Activated T-cell treated with anti-CD3 and anti-CD28 coated beads, Interleukin-2, amount 50 U/mL, for 72 hours (primary cell): ENCODE results near the gene PID1. TPM values are rescaled to one million over a fixed set of nuclear protein-coding genes. Genes with fewer than 3 reads are reported as not detected.

Experiments used
- ATAC-seq, 2 donors: fragments of 150-1000 bp; cut with Tn5 transposase; replicated peaks in 1 of 2; 2 replicates each; pipeline ENCODE4 v1.10.0; 2021; ENCODE audit warnings: moderate library complexity in 2 of 2, mild to moderate bottlenecking in 1 of 2
- DNase-seq, 2 donors: peaks; one replicate each; pipeline ENCODE4 v3.0.0; 2021 to 2022; ENCODE audit warnings: mixed read lengths in 1 of 2
- H3K27ac Mint-ChIP-seq: one replicate; pipeline ENCODE4 v1.8.0; 2022; ENCODE audit warnings: mild to moderate bottlenecking, moderate library complexity, mixed read lengths
- H3K27me3 Mint-ChIP-seq: one replicate; pipeline ENCODE4 v1.8.0; 2022; ENCODE audit warnings: low read depth, mixed read lengths
- H3K36me3 Mint-ChIP-seq, 2 donors: one replicate each; pipeline ENCODE4 v1.8.0; 2022; ENCODE audit warnings: mixed read lengths in 2 of 2, mild to moderate bottlenecking in 1 of 2; ENCODE audit not compliant: insufficient read depth in 2 of 2
- H3K4me1 Mint-ChIP-seq: one replicate; pipeline ENCODE4 v1.8.0; 2022; ENCODE audit warnings: low read depth, mixed read lengths
- H3K4me3 Mint-ChIP-seq, 2 donors: one replicate each; pipeline ENCODE4 v1.8.0; 2022; ENCODE audit warnings: mild to moderate bottlenecking in 2 of 2, mixed read lengths in 2 of 2, moderate library complexity in 2 of 2
- H3K9me3 Mint-ChIP-seq, 2 donors: one replicate each; pipeline ENCODE4 v1.8.0; 2022; ENCODE audit warnings: mixed read lengths in 2 of 2
- total RNA-seq, 2 donors: library from RNA; stranded (reverse); gene quantifications; one replicate each; pipeline ENCODE4 v1.2.3, GENCODE V29; 2022

PID1 gene
- total RNA-seq, 2 donors from 2014 or later: not detected

DNA sequence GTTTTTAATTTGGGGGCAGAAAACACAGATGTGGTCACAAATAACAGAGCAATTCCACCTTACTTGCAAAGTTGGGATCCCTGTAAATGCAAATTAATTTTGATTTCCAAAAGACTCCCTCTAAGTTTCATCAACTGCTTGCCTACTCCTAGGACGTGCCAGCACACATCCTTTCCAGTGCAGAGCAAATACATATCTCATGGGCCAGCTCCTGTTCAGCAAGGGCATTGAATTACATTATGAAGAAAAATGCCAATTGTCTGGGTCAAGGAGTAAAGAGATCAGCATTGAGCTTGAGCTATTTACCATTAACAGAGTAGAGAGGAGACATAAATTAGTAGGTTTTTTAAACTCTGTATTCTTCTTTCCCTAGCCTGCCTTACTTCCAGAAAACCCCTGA is 18.8 kb downstream of the PID1 start:
- H3K27ac Mint-ChIP-seq: no peak overlapping the region
- H3K36me3 Mint-ChIP-seq: no peaks in the 10 kb centered on the region
- ATAC-seq (no peak), DNase-seq (no peak)
- no peak overlapping the region for H3K4me3 Mint-ChIP-seq
- H3K27me3 Mint-ChIP-seq: no peaks in the 10 kb centered on the region
- H3K9me3 Mint-ChIP-seq: peaks cover 1 to 3% of the 10 kb centered on the region in 2 donors
- H3K4me1 Mint-ChIP-seq: no peaks in the 10 kb centered on the region

DNA sequence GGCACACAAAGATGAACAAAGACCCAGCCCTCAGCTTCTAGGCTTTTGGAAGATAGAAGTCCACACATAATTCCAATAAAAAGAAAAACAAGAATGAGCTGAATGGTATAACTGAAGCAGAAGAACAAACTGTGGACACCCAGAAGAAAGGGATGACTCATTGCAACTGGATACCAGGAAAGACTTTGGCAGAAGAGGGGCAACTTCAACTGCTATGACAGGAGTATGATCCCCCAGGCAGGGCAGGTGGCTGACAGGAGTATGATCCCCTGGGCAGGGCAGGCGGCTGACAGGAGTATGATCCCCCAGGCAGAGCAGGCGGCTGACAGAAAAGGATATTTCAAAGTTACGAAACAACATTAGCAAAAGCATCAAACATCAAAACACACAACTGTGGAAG is 21.6 kb downstream of the PID1 start:
- Mint-ChIP-seq H3K4me1 (no peaks in the 10 kb centered on the region), H3K4me3 (no peak overlapping the region), H3K9me3 (peaks cover 0 to 3% of the 10 kb centered on the region in 2 donors), H3K27ac (no peak overlapping the region), H3K36me3 (no peaks in the 10 kb centered on the region), H3K27me3 (no peaks in the 10 kb centered on the region)
- ATAC-seq (no peak), DNase-seq (no peak)

DNA sequence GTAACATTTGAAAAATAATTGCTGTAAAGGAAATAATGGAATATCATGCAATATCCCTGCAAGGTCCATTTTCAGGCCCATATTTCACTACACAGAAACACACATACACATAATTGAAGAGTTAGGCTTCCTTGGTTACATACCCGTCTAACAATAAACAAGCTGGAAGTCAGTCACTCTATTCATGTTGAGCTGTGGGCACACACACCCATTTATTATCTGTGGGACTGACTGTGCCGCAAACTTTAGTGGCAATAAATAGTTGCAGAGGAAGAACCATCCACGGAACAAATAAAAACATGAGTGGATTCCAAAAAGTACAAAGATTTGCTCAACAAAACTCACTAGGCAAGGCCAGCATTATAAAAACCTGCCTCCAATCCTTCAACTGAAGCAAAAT is 24.8 kb downstream of the PID1 start:
- Mint-ChIP-seq H3K9me3 (peaks cover 3 to 7% of the 10 kb centered on the region in 2 donors), H3K4me1 (no peaks in the 10 kb centered on the region), H3K4me3 (no peak overlapping the region), H3K36me3 (peaks cover 0 to 3% of the 10 kb centered on the region in 2 donors), H3K27ac (no peak overlapping the region), H3K27me3 (no peaks in the 10 kb centered on the region)
- DNase-seq (no peak), ATAC-seq (no peak)

DNA sequence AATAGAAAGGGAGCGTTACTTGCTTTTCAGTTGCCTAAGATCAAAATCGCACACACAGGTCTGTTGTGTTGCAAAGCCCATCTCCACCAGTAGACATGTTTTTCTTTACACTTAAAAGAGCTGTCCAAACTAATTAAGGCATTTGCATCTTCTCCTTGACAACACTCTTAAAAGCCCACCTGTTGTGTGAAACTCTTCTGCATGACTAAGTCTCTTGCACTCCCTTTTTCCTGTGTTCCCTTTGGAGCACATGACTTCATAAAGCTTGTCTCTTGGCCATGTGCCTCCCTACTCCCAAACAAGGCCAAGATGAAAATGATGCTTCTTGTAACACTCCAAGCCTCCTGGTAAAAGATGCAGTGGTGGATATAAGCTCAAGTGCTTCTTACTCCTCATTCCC is 26.1 kb downstream of the PID1 start:
- no peak for DNase-seq
- Mint-ChIP-seq H3K4me3 (no peak overlapping the region), H3K27me3 (no peaks in the 10 kb centered on the region), H3K27ac (no peak overlapping the region), H3K36me3 (peaks cover 0 to 3% of the 10 kb centered on the region in 2 donors), H3K4me1 (no peaks in the 10 kb centered on the region), H3K9me3 (peaks cover 7 to 13% of the 10 kb centered on the region in 2 donors)
- ATAC-seq: no peak

DNA sequence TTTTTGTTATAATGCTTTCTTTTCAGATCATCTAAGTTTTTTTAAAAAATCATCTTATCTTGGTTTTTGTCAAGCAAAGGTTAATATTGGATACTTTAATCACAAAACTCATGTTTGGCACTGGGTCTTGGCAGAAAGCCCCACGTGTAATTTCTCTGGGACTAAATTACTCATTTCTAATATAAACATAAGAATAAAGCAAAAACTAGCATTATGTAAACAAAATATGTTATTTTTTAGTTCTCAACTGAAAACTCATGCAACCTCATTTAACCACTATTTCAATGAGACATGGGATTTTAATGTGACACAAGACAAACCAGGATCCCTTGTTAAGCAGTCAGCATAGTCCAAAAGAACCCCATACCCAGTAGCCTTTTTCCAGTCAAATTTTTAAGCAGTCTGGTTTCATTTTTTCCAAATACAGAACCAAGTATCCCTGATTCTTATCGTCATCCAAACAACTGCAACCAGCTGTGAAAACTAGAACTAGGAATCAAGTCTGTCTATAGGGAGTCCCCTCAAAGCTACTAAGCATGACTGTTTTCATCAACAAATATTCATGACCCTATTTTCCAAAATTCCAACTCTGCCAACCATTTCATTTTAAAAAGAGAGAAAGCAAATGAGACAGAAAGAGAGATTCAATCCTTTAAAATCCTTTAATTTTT is 27.1 kb downstream of the PID1 start:
- Mint-ChIP-seq H3K27ac (no peak overlapping the region), H3K27me3 (no peaks in the 10 kb centered on the region), H3K9me3 (peaks cover 7 to 14% of the 10 kb centered on the region in 2 donors), H3K4me3 (no peak overlapping the region), H3K36me3 (peaks cover 0 to 3% of the 10 kb centered on the region in 2 donors), H3K4me1 (no peaks in the 10 kb centered on the region)
- ATAC-seq: no peak
- no peak for DNase-seq

DNA sequence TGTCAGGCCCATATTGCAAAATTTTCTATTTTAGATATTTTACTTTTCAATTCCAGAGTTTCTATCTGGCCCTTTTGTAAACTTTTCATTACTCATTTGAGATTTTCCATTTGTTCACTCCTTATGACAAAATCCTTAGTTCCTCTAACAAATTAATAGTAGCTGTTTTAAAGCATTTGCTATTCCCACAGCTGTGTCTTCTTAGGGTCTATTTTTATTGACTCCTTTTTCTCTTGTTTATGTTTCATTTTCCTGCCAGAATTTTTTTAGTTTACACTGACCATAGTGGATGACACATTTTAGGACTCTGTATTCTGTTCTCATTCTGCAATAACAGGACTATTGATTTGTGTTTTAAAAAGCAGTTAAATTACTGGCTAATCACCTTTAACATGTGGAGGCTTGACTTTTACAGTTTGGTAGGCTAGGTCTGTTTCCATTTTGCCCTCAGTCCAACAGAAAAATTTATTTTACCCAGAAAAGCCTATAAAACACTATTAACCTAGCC is 30.0 kb downstream of the PID1 start:
- no peaks in the 10 kb centered on the region for H3K4me1 Mint-ChIP-seq
- no peaks in the 10 kb centered on the region for H3K27me3 Mint-ChIP-seq
- ATAC-seq (no peak), DNase-seq (no peak)
- H3K36me3 Mint-ChIP-seq: peaks cover 0 to 3% of the 10 kb centered on the region in 2 donors
- peaks cover 7 to 19% of the 10 kb centered on the region in 2 donors for H3K9me3 Mint-ChIP-seq
- no peak overlapping the region for H3K27ac Mint-ChIP-seq
- no peak overlapping the region for H3K4me3 Mint-ChIP-seq

DNA sequence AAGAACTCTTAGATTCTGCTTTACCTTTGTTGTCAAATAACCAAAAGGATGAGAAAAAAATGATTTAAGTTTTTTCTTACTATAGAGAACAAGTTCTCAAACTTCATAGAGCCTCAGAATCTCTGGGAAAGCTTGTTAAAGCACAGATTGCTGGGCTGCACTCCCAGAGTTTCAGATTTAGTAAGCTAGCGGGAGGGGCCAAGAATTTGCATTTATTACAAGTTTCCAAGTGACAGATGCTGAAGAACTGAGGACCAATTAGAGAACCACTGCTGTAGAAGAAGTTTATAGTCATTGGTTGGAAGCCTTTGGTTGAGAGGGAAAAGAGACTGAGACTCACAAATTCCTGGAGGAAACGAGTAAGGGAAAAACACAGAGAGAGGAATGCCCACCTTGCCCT is 32.1 kb downstream of the PID1 start:
- no peaks in the 10 kb centered on the region for H3K27me3 Mint-ChIP-seq
- H3K4me1 Mint-ChIP-seq: no peaks in the 10 kb centered on the region
- no peak overlapping the region for H3K27ac Mint-ChIP-seq

DNA sequence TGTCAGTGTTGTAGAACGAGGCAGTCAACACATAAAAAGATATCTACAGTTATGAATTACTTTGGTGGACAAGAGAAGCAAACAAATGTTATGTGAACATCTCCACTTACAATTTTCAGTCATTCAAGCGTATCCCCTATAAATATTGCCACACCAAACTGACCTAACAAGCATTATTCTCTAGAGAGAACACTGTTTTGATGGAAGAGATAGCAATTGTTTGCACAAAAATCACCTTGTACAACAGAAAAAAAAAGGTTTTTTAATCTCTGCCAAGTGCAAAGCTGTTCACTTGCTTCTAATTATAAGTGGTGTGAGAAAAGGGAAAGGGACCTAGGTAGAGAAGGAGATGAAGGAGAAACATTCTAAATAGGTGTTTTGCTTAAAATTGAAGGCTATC is 33.8 kb downstream of the PID1 start:
- Mint-ChIP-seq H3K4me3 (no peak overlapping the region), H3K27ac (no peak overlapping the region), H3K27me3 (no peaks in the 10 kb centered on the region), H3K9me3 (peaks cover 4 to 12% of the 10 kb centered on the region in 2 donors), H3K4me1 (no peaks in the 10 kb centered on the region), H3K36me3 (peaks cover 0 to 1% of the 10 kb centered on the region in 2 donors)
- ATAC-seq (no peak), DNase-seq (no peak)

More for the DNA sequence above, 32.1 kb downstream of the PID1 start:
- ATAC-seq: no peak
- peaks cover 0 to 3% of the 10 kb centered on the region in 2 donors for H3K36me3 Mint-ChIP-seq
- peaks cover 7 to 19% of the 10 kb centered on the region in 2 donors for H3K9me3 Mint-ChIP-seq
- no peak overlapping the region for H3K4me3 Mint-ChIP-seq
- DNase-seq: no peak

DNA sequence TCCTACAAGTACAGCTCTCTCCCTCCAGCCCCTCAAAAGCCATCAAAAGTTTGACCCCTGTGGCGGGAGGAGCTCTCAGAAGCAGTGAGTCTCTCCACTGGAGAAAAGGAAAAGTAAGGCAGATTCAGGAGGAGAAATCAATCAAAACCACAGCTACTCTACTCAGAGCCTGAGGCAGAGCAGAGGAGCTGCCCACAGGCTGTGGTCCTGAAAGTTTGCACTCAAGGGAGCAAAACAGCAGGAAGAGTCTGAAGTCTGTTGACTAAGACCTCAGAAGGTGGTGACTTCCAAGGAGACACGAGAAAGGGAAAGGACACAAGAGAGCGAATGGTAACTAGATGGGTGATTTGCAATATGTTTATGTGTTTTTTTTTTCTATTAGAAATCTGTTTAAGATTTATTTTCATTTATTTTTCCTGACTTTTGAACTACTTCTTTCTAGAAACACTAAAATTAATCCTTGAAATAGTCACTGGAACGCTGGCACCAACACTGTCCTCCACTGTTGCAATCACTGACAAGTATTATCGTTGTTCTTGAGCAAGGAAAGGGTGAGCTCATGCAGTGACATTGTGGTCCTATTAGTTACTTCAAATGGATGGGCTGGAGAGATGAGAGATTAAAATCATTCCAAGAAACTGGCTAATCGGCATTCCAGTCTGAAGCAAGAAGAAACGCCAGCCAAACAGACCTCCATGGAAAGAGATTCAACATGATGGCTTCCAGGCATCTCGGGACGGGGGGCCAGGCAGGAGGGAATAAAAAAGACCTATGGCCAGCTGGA is 35.8 kb downstream of the PID1 start:
- H3K9me3 Mint-ChIP-seq: peaks cover under 1 to 6% of the 10 kb centered on the region in 2 donors
- DNase-seq (no peak), ATAC-seq (no peak)
- no peaks in the 10 kb centered on the region for H3K27me3 Mint-ChIP-seq
- no peak overlapping the region for H3K27ac Mint-ChIP-seq
- H3K4me3 Mint-ChIP-seq: no peak overlapping the region
- no peaks in the 10 kb centered on the region for H3K4me1 Mint-ChIP-seq
- H3K36me3 Mint-ChIP-seq: no peaks in the 10 kb centered on the region

DNA sequence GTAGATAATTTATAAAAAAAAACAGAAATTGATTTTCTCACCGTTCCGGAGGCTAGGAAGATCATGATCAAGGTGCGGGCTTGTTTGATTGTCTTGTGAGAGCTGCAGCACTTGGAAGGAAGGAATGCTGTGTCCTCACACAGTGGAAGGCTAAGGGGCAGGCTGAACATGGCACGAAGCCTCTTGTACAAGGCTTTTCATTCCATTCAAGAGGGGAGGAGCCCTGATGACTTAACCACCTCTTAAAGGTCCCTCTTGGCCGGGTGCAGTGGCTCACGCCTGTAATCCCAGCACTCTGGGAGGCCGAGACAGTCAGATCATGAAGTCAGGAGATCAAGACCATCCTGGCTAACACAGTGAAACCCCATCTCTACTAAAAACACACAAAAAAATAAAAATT is 39.2 kb downstream of the PID1 start:
- ATAC-seq (no peak), DNase-seq (no peak)
- Mint-ChIP-seq H3K36me3 (no peaks in the 10 kb centered on the region), H3K4me3 (no peak overlapping the region), H3K27me3 (no peaks in the 10 kb centered on the region), H3K27ac (no peak overlapping the region), H3K4me1 (no peaks in the 10 kb centered on the region), H3K9me3 (no peaks in the 10 kb centered on the region)

DNA sequence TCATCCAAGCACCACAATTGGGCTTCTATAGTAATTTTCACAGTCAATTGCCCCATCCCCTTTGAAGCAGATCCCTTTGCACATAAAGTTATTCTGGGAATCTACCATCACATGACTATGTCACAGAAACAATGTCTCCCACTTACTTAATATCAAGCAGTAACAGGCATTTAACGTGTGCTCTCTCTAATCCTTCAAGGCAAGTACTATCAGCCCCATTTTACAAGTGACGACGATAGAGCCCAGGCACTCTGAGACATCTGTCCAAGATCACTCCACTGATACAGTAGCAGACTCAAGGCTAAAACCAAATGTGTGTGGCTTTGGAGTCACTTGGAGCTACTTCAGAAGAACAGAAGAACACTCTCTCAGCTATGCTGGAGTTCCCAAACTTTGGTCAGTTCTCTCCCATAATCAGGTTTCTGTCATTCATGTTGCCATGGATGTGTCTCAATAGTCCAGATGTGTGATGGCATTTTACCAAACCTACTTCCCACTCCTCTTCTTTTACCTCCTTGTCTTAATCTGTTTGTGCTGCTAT is 39.7 kb downstream of the PID1 start:
- DNase-seq (no peak), ATAC-seq (no peak)
- Mint-ChIP-seq H3K36me3 (no peaks in the 10 kb centered on the region), H3K4me3 (no peak overlapping the region), H3K9me3 (no peaks in the 10 kb centered on the region), H3K27me3 (no peaks in the 10 kb centered on the region), H3K4me1 (no peaks in the 10 kb centered on the region), H3K27ac (no peak overlapping the region)

DNA sequence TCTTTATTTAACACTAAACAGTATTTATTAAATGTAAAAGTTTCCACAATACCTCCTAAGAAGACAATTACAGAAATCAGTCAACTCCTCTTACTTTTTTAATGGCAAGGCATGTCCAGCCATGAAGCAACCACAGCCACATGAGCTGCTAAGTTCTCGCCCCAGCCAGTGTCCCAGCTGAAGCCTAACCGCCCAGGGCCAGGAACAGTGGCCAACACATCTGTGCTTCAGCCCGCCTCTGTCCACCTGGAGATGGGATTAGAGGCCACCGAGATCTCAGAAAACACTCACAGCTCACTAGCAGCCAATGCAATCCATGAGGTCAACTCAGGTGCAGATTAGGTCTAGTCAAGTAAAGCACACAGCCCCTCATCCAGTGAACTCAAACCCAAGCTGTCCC is 40.2 kb downstream of the PID1 start:
- H3K4me3 Mint-ChIP-seq: no peak overlapping the region
- no peak overlapping the region for H3K27ac Mint-ChIP-seq
- no peaks in the 10 kb centered on the region for H3K9me3 Mint-ChIP-seq
- H3K27me3 Mint-ChIP-seq: no peaks in the 10 kb centered on the region
- ATAC-seq (no peak), DNase-seq (no peak)
- no peaks in the 10 kb centered on the region for H3K4me1 Mint-ChIP-seq
- no peaks in the 10 kb centered on the region for H3K36me3 Mint-ChIP-seq

DNA sequence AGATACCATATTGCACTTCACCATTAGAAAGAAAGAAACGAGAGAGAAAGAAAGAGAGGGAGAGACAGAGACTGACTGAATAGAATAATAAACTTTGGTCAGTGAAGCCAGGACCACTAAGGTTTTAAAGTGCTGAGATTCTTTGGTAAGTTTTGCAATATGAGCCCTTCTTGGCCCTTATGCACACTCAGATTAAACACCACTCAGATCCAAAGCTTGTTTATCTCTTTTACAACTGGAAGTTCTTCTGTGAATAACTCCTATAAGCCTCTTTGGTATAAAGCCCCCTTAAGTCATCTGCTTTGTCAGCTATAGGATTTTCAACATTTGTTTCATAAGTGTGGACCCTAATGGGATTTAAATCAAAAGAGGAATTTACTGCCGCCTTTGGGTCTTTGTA is 40.8 kb downstream of the PID1 start:
- Mint-ChIP-seq H3K4me3 (no peak overlapping the region), H3K4me1 (no peaks in the 10 kb centered on the region), H3K9me3 (no peaks in the 10 kb centered on the region), H3K27me3 (no peaks in the 10 kb centered on the region), H3K27ac (no peak overlapping the region), H3K36me3 (no peaks in the 10 kb centered on the region)
- no peak for ATAC-seq
- DNase-seq: no peak
